ENCODE results near the gene ADCK1.

DNA sequence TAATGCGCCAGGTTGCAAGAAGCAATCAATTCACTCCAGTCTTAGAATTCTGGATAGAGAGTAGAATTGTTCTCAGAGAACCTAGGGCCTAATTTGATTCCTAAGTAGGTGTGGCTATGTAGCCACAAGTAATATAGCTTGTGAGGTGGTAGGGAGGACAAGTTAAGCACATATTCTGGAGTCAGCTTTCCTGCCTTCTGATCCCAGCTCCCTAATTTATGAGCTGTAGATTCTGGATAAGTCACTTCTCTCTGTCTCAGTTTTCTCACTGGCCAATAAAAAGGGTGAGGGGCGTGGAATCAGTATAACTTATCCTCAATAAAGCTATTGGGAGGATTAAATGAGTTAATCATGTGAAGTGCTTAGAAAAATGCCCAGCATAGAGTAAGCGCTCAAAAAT is 35.9 kb upstream of the ADCK1 start:
- TF ChIP-seq, protein P1, sequence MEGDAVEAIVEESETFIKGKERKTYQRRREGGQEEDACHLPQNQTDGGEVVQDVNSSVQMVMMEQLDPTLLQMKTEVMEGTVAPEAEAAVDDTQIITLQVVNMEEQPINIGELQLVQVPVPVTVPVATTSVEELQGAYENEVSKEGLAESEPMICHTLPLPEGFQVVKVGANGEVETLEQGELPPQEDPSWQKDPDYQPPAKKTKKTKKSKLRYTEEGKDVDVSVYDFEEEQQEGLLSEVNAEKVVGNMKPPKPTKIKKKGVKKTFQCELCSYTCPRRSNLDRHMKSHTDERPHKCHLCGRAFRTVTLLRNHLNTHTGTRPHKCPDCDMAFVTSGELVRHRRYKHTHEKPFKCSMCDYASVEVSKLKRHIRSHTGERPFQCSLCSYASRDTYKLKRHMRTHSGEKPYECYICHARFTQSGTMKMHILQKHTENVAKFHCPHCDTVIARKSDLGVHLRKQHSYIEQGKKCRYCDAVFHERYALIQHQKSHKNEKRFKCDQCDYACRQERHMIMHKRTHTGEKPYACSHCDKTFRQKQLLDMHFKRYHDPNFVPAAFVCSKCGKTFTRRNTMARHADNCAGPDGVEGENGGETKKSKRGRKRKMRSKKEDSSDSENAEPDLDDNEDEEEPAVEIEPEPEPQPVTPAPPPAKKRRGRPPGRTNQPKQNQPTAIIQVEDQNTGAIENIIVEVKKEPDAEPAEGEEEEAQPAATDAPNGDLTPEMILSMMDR (IDR thresholded peaks at IDR 0.05), result no peak
- TF ChIP-seq BHLHE40 (IDR thresholded peaks at IDR 0.05; ENCODE audit: low read depth, low read length) (no peak), MAX (IDR thresholded peaks at IDR 0.05) (no peak), EP300 (IDR thresholded peaks at IDR 0.05) (no peak), MAZ (IDR thresholded peaks at IDR 0.05; ENCODE audit: borderline replicate concordance, low read depth, low read length) (no peak)
